K562 (cell line): ENCODE results near the gene COX4I2. TPM values are rescaled to one million over a fixed set of nuclear protein-coding genes. Genes with fewer than 3 reads are reported as not detected.
A peak's percentile ranks its signal among the peaks of the same experiment; 100 is the strongest.

ENCODE experiments used
- EHMT2 ChIP-seq: fragments of 450-650 bp; IDR thresholded peaks from 2 replicates; pipeline ENCODE4 v1.6.1; 2018; ENCODE audit warnings: antibody characterized with exemption
- HES1 ChIP-seq: fragments of 450-650 bp; IDR thresholded peaks from 2 replicates; pipeline ENCODE4 v1.6.1; 2016; ENCODE audit warnings: low read depth, mild to moderate bottlenecking, moderate library complexity
- HIVEP1 ChIP-seq: fragments of 250-450 bp; sonication (Bioruptor Pico); IDR thresholded peaks from 2 replicates; pipeline ENCODE4 v1.4.0; 2020; ENCODE audit warnings: mild to moderate bottlenecking
- HMGXB4 ChIP-seq: sonication (generic); formaldehyde crosslinking; IDR thresholded peaks from 2 replicates; pipeline ENCODE4 v1.8.1; 2023; ENCODE audit warnings: mild to moderate bottlenecking, missing genetic modification reagents
- HNRNPL ChIP-seq: fragments of 200-400 bp; formaldehyde crosslinking; IDR thresholded peaks from 2 replicates; pipeline ENCODE4 v1.6.1; 2017; ENCODE audit warnings: low read depth, mild to moderate bottlenecking, low read length
- PHTF2 ChIP-seq: fragments of 250-450 bp; sonication (Bioruptor Pico); IDR thresholded peaks from 2 replicates; pipeline ENCODE4 v1.5.0; 2021; ENCODE audit warnings: mild to moderate bottlenecking
- POLR3A ChIP-seq: IDR thresholded peaks from 2 replicates; pipeline ENCODE4 v1.6.1; 2011; ENCODE audit warnings: borderline replicate concordance, mild to moderate bottlenecking, moderate library complexity; ENCODE audit not compliant: insufficient read length, insufficient read depth; ENCODE audit errors: extremely low read depth
- PYGO2 ChIP-seq: fragments of 450-650 bp; IDR thresholded peaks from 2 replicates; pipeline ENCODE4 v1.6.1; 2016; ENCODE audit warnings: mild to moderate bottlenecking, missing genetic modification characterization, moderate library complexity, missing compliant biosample characterization
- RAD51 ChIP-seq: fragments of 450-650 bp; IDR thresholded peaks from 2 replicates; pipeline ENCODE4 v1.7.1; 2016; ENCODE audit warnings: low read depth, mild to moderate bottlenecking, borderline replicate concordance
- TCF7 ChIP-seq: sonication (generic); IDR thresholded peaks from 2 replicates; pipeline ENCODE4 v1.6.1; 2016; ENCODE audit warnings: antibody characterized with exemption, borderline replicate concordance
- ZEB2 ChIP-seq: fragments of 450-650 bp; IDR thresholded peaks from 2 replicates; pipeline ENCODE4 v1.6.1; 2016
- ZNF24 ChIP-seq: fragments of 450-650 bp; IDR thresholded peaks from 2 replicates; pipeline ENCODE4 v1.6.1; 2016
- polyA plus RNA-seq, 8 experiments: library from polyadenylated mRNA; depleted of rRNA in 4 of 8; stranded (reverse) in 5 of 8; unstranded in 3 of 8; fragments of >200 nt; fragmentation: Nextera tagmentation in 2 of 8; fragmentation: Illumina TruSeq in 1 of 8; extraction: Ambion mirVana in 2 of 8; extraction: Trizol in 1 of 8; gene quantifications; 2 replicates each; pipeline versions ENCODE4 v1.2.1 to v1.2.3, GENCODE V29; 2011 to 2014; ENCODE audit warnings: inconsistent platforms in 1 of 8, missing spikeins in 1 of 8
- total RNA-seq, 7 experiments: library from RNA; depleted of rRNA in 6 of 7; stranded (reverse); fragments of >200 nt in 6 of 7; fragmentation: Illumina TruSeq in 2 of 7; extraction: Trizol in 2 of 7; gene quantifications; 2 replicates each; pipeline versions ENCODE4 v1.2.1 to v1.2.3, GENCODE V29; 2011 to 2021; ENCODE audit warnings: low replicate concordance in 1 of 7
- TF ChIP-seq, protein P1 (sequence below): sonication (generic); formaldehyde crosslinking; IDR thresholded peaks from 2 replicates; pipeline ENCODE4 v1.8.0; 2022; ENCODE audit warnings: mild to moderate bottlenecking, low read depth, missing genetic modification reagents
- TF ChIP-seq, protein P2 (sequence below): fragments of 250-450 bp; sonication (Bioruptor Pico); IDR thresholded peaks from 2 replicates; pipeline ENCODE4 v1.8.0; 2021; ENCODE audit warnings: moderate library complexity, mild to moderate bottlenecking, inconsistent platforms
- TF ChIP-seq, protein P3 (sequence below): sonication (generic); formaldehyde crosslinking; IDR thresholded peaks from 2 replicates; pipeline ENCODE4 v1.8.0; 2022; ENCODE audit warnings: mild to moderate bottlenecking, missing genetic modification reagents
- TF ChIP-seq, protein P4 (sequence below): fragments of 150-350 bp; IDR thresholded peaks from 2 replicates; pipeline ENCODE4 v1.6.1; 2014; ENCODE audit warnings: low read depth, mild to moderate bottlenecking, low read length, borderline replicate concordance

Gene COX4I2
- total and polyA plus RNA-seq, 9 of the 15 experiments (the other 6 are each of a cell fraction or from before 2014, with no cell fraction given), result not detected

DNA sequence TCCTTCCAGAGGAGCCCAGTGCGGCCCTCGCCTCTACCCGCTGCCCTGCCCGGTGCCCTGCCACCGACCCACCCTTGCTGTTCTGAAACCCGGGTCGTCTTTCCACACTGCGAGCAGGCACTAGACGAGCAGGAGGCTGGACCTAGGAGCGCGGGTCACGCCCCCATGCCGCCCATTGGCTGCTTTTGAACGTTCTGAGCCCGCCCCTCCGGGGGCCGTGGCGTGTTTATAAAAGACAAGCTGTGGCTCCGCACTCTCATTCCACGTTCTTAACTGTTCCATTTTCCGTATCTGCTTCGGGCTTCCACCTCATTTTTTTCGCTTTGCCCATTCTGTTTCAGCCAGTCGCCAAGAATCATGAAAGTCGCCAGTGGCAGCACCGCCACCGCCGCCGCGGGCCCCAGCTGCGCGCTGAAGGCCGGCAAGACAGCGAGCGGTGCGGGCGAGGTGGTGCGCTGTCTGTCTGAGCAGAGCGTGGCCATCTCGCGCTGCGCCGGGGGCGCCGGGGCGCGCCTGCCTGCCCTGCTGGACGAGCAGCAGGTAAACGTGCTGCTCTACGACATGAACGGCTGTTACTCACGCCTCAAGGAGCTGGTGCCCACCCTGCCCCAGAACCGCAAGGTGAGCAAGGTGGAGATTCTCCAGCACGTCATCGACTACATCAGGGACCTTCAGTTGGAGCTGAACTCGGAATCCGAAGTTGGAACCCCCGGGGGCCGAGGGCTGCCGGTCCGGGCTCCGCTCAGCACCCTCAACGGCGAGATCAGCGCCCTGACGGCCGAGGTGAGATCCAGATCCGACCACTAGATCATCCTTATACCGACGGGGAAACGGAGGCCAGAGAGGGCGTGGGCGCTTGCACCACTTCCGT, 32.4 kb upstream of the COX4I2 start, which contains the start of gene ID1 (continued):
- no peak for TF ChIP-seq HMGXB4
- TF ChIP-seq ZEB2, result peak; percentile 46; the same call in 1 of the 2 replicates
- 0 out of 2 replicates have a peak, but pooled peaks have one; percentile 28 for TF ChIP-seq ZNF24
- no peak for TF ChIP-seq PHTF2 (CRISPR knock-in tag)
- TF ChIP-seq HIVEP1, result no peak
- TF ChIP-seq EHMT2, result no peak
- TF ChIP-seq, protein P1, sequence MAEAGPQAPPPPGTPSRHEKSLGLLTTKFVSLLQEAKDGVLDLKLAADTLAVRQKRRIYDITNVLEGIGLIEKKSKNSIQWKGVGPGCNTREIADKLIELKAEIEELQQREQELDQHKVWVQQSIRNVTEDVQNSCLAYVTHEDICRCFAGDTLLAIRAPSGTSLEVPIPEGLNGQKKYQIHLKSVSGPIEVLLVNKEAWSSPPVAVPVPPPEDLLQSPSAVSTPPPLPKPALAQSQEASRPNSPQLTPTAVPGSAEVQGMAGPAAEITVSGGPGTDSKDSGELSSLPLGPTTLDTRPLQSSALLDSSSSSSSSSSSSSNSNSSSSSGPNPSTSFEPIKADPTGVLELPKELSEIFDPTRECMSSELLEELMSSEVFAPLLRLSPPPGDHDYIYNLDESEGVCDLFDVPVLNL (CRISPR knock-in tag), result 0 out of 2 replicates have a peak, but pooled peaks have one; percentile 58
- no peak; the same call in 1 of the 2 replicates for TF ChIP-seq TCF7
- TF ChIP-seq PYGO2 (tag), result no peak
- TF ChIP-seq, protein P2, sequence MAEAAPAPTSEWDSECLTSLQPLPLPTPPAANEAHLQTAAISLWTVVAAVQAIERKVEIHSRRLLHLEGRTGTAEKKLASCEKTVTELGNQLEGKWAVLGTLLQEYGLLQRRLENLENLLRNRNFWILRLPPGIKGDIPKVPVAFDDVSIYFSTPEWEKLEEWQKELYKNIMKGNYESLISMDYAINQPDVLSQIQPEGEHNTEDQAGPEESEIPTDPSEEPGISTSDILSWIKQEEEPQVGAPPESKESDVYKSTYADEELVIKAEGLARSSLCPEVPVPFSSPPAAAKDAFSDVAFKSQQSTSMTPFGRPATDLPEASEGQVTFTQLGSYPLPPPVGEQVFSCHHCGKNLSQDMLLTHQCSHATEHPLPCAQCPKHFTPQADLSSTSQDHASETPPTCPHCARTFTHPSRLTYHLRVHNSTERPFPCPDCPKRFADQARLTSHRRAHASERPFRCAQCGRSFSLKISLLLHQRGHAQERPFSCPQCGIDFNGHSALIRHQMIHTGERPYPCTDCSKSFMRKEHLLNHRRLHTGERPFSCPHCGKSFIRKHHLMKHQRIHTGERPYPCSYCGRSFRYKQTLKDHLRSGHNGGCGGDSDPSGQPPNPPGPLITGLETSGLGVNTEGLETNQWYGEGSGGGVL, result no peak
- TF ChIP-seq HES1, result no peak
- no peak for TF ChIP-seq RAD51
- TF ChIP-seq, protein P3, sequence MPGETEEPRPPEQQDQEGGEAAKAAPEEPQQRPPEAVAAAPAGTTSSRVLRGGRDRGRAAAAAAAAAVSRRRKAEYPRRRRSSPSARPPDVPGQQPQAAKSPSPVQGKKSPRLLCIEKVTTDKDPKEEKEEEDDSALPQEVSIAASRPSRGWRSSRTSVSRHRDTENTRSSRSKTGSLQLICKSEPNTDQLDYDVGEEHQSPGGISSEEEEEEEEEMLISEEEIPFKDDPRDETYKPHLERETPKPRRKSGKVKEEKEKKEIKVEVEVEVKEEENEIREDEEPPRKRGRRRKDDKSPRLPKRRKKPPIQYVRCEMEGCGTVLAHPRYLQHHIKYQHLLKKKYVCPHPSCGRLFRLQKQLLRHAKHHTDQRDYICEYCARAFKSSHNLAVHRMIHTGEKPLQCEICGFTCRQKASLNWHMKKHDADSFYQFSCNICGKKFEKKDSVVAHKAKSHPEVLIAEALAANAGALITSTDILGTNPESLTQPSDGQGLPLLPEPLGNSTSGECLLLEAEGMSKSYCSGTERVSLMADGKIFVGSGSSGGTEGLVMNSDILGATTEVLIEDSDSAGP (CRISPR knock-in tag), result peak; percentile 68; the same call in 1 of the 2 replicates
- no peak for TF ChIP-seq POLR3A
- no peak; the same call in 1 of the 2 replicates for TF ChIP-seq HNRNPL
- TF ChIP-seq, protein P4, sequence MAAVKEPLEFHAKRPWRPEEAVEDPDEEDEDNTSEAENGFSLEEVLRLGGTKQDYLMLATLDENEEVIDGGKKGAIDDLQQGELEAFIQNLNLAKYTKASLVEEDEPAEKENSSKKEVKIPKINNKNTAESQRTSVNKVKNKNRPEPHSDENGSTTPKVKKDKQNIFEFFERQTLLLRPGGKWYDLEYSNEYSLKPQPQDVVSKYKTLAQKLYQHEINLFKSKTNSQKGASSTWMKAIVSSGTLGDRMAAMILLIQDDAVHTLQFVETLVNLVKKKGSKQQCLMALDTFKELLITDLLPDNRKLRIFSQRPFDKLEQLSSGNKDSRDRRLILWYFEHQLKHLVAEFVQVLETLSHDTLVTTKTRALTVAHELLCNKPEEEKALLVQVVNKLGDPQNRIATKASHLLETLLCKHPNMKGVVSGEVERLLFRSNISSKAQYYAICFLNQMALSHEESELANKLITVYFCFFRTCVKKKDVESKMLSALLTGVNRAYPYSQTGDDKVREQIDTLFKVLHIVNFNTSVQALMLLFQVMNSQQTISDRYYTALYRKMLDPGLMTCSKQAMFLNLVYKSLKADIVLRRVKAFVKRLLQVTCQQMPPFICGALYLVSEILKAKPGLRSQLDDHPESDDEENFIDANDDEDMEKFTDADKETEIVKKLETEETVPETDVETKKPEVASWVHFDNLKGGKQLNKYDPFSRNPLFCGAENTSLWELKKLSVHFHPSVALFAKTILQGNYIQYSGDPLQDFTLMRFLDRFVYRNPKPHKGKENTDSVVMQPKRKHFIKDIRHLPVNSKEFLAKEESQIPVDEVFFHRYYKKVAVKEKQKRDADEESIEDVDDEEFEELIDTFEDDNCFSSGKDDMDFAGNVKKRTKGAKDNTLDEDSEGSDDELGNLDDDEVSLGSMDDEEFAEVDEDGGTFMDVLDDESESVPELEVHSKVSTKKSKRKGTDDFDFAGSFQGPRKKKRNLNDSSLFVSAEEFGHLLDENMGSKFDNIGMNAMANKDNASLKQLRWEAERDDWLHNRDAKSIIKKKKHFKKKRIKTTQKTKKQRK, result no peak
